CD14-positive monocyte (primary cell): ENCODE measurements around the gene S100A6. TPM values are rescaled to one million over a fixed set of nuclear protein-coding genes. Genes with fewer than 3 reads are reported as not detected.

Experiments
- DNase-seq, 3 donors: peaks; one replicate each; pipeline ENCODE4 v3.0.0-alpha.2; 2011 to 2022
- H2AFZ ChIP-seq: 2 replicates; pipeline ENCODE4 v1.6.0; 2012; ENCODE audit warnings: mild to moderate bottlenecking, low read depth, low read length, inconsistent platforms; ENCODE audit not compliant: insufficient read depth, poor library complexity, severe bottlenecking
- H3K27ac ChIP-seq, 2 donors: 1 replicate in 1 of 2; 2 replicates in 1 of 2; pipeline ENCODE4 v1.5.1; 2012 to 2013; ENCODE audit warnings: low read length in 2 of 2, control low read depth in 1 of 2, inconsistent platforms in 1 of 2, low read depth in 1 of 2, mild to moderate bottlenecking in 1 of 2
- H3K27me3 ChIP-seq, 2 donors: one replicate each; pipeline versions ENCODE4 v1.6.0 to v1.6.1; 2011 to 2013; ENCODE audit warnings: low read length in 2 of 2; ENCODE audit not compliant: control insufficient read depth in 2 of 2, insufficient read depth in 2 of 2
- H3K36me3 ChIP-seq, 2 donors: replicated peaks in 1 of 2; 1 replicate in 1 of 2; 2 replicates in 1 of 2; pipeline versions ENCODE4 v1.5.1 to v1.6.1; 2012 to 2013; ENCODE audit warnings: low read length in 2 of 2, control low read depth in 1 of 2, inconsistent platforms in 1 of 2, mild to moderate bottlenecking in 1 of 2; ENCODE audit not compliant: insufficient read depth in 2 of 2, control insufficient read depth in 1 of 2
- H3K4me1 ChIP-seq, 2 donors: 1 replicate in 1 of 2; 2 replicates in 1 of 2; pipeline versions ENCODE4 v1.5.1 to v1.6.1; 2012 to 2013; ENCODE audit warnings: low read length in 2 of 2, control low read depth in 1 of 2, inconsistent platforms in 1 of 2, mild to moderate bottlenecking in 1 of 2, moderate library complexity in 1 of 2; ENCODE audit not compliant: insufficient read depth in 2 of 2, control insufficient read depth in 1 of 2
- H3K4me2 ChIP-seq: replicated peaks from 2 replicates; pipeline ENCODE3; 2012; ENCODE audit warnings: low read length, moderate library complexity, mild to moderate bottlenecking; ENCODE audit not compliant: poor library complexity, severe bottlenecking; ENCODE audit errors: extremely low read depth
- H3K4me3 ChIP-seq, 3 experiments: fragments of 200-600 bp in 1 of 3; sonication (generic) in 1 of 3; replicated peaks in 1 of 3; 1 replicate in 2 of 3; 2 replicates in 1 of 3; pipeline ENCODE4 v1.5.1; 2011 to 2013; ENCODE audit warnings: low read length in 3 of 3, mild to moderate bottlenecking in 3 of 3, control low read depth in 2 of 3, low read depth in 2 of 3, inconsistent platforms in 1 of 3, moderate library complexity in 1 of 3
- H3K79me2 ChIP-seq: 2 replicates; pipeline ENCODE4 v1.6.0; 2012; ENCODE audit warnings: mild to moderate bottlenecking, control low read depth, inconsistent platforms, low read length, moderate library complexity; ENCODE audit not compliant: insufficient read depth
- H3K9ac ChIP-seq: 2 replicates; pipeline ENCODE4 v1.6.0; 2017; ENCODE audit warnings: low read length, mild to moderate bottlenecking; ENCODE audit not compliant: insufficient read depth, poor library complexity, severe bottlenecking
- H3K9me3 ChIP-seq, 2 donors: replicated peaks in 1 of 2; 1 replicate in 1 of 2; 2 replicates in 1 of 2; pipeline versions ENCODE4 v1.5.1 to v1.6.1; 2012 to 2013; ENCODE audit warnings: low read length in 2 of 2, control low read depth in 1 of 2; ENCODE audit not compliant: control insufficient read depth in 1 of 2, insufficient read depth in 1 of 2
- H4K20me1 ChIP-seq: 2 replicates; pipeline ENCODE4 v1.6.0; 2012; ENCODE audit warnings: mild to moderate bottlenecking, low read length, control low read depth, moderate library complexity; ENCODE audit not compliant: insufficient read depth
- H3K27ac Mint-ChIP-seq, 7 donors: one replicate each; pipeline ENCODE4 v1.8.0; 2020; ENCODE audit warnings: mild to moderate bottlenecking in 7 of 7, mixed read lengths in 7 of 7, moderate library complexity in 6 of 7, inconsistent platforms in 2 of 7
- H3K27me3 Mint-ChIP-seq, 3 donors: one replicate each; pipeline ENCODE4 v1.8.0; 2021 to 2022; ENCODE audit warnings: low read depth in 3 of 3, mild to moderate bottlenecking in 3 of 3, mixed read lengths in 3 of 3, moderate library complexity in 3 of 3, inconsistent platforms in 1 of 3
- H3K36me3 Mint-ChIP-seq, 2 donors: one replicate each; pipeline ENCODE4 v1.8.0; 2020; ENCODE audit warnings: mixed read lengths in 2 of 2, inconsistent platforms in 1 of 2, mild to moderate bottlenecking in 1 of 2
- H3K4me1 Mint-ChIP-seq: one replicate; pipeline ENCODE4 v1.8.0; 2020; ENCODE audit warnings: mild to moderate bottlenecking, mixed read lengths
- H3K4me3 Mint-ChIP-seq, 2 donors: one replicate each; pipeline ENCODE4 v1.8.0; 2020; ENCODE audit warnings: mild to moderate bottlenecking in 2 of 2, mixed read lengths in 2 of 2, moderate library complexity in 1 of 2
- H3K9me3 Mint-ChIP-seq, 7 donors: one replicate each; pipeline ENCODE4 v1.8.0; 2020 to 2022; ENCODE audit warnings: mixed read lengths in 7 of 7, mild to moderate bottlenecking in 6 of 7, moderate library complexity in 6 of 7, inconsistent platforms in 2 of 7
- WGBS: methylation state at CpG from one replicate; pipeline ENCODE4 v1.1.5; 2013; ENCODE audit warnings: missing lambda C conversion rate; ENCODE audit not compliant: insufficient coverage; 5-methylcytosine and 5-hydroxymethylcytosine counted together
- intact Hi-C, 2 donors: fragments of 100-400 bp; cut with micrococcal nuclease; formaldehyde crosslinking; loops; one replicate each; pipeline versions ENCODE4 v1.15.0 to v1.15.1; 2023
- polyA plus RNA-seq, 3 donors: library from polyadenylated mRNA; depleted of rRNA in 1 of 3; unstranded in 2 of 3; stranded (reverse) in 1 of 3; fragments of 300-500 nt in 2 of 3; fragments of >200 nt in 1 of 3; fragmentation: Illumina TruSeq in 2 of 3; gene quantifications; 1 replicate in 2 of 3; 2 replicates in 1 of 3; pipeline ENCODE4 v1.2.3, GENCODE V29; 2012 to 2021
- TF ChIP-seq, protein P1 (sequence below): fragments of 200-600 bp; IDR thresholded peaks from one replicate; pipeline ENCODE4 v1.8.0; 2022; ENCODE audit warnings: antibody characterized with exemption, mild to moderate bottlenecking

Gene S100A6
- polyA plus RNA-seq, 3 donors, result 1,242 to 5,004 (median 4,414) TPM

DNA sequence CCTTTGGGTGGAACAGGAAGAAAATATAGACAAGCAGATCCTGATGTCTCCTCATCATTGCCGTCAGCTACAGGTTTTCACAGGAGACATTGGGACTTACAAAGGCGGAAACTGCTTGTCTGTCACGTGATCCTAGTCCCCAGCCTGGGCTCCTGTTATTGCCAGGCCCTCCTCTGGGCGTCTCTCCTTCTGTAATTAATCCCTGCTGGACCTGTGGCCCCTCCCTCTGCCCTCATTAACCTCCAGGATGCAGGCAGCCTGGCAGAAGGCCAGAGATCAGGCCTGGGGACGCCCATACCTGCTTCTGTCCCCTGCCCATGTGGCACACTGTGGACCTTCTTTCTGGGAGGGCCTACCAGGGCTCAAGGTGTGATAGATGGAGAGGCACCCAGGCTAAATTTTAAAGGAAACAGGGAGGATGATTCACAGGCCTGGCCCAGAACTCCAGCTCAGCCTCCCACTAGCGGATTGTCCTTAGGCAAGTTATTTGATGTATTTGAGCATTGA is 2.6 kb upstream of the S100A6 start:
- Mint-ChIP-seq H3K4me3 (no peak overlapping the region), H3K36me3 (peaks cover 34 to 42% of the 10 kb centered on the region in 2 donors), H3K27ac (peak overlapping the region in 4 of 7 donors; percentile 46 to 68 (median 63)), H3K9me3 (peaks cover 0 to 1% (median 0%) of the 10 kb centered on the region in 7 donors), H3K4me1 (peaks cover 85% of the 10 kb centered on the region), H3K27me3 (peaks cover 0 to 3% (median 0%) of the 10 kb centered on the region in 3 donors)
- Histone ChIP-seq H3K27me3 (no peaks in the 10 kb centered on the region), H3K79me2 (peaks cover 40% of the 10 kb centered on the region), H3K27ac (no peak overlapping the region), H3K36me3 (peaks cover 12 to 17% of the 10 kb centered on the region in 2 donors), H3K9me3 (no peaks in the 10 kb centered on the region), H2AFZ (no peak overlapping the region), H3K4me2 (no peak overlapping the region), H3K9ac (no peak overlapping the region), H3K4me3 (no peak overlapping the region), H4K20me1 (peaks cover 35% of the 10 kb centered on the region), H3K4me1 (peaks cover 75 to 87% of the 10 kb centered on the region in 2 donors)
- DNase-seq, result no peak
- 69% methylated on average over 4 of the region's 6 CpGs for WGBS
- intact Hi-C loops, result no loop called here
- TF ChIP-seq, protein P1, sequence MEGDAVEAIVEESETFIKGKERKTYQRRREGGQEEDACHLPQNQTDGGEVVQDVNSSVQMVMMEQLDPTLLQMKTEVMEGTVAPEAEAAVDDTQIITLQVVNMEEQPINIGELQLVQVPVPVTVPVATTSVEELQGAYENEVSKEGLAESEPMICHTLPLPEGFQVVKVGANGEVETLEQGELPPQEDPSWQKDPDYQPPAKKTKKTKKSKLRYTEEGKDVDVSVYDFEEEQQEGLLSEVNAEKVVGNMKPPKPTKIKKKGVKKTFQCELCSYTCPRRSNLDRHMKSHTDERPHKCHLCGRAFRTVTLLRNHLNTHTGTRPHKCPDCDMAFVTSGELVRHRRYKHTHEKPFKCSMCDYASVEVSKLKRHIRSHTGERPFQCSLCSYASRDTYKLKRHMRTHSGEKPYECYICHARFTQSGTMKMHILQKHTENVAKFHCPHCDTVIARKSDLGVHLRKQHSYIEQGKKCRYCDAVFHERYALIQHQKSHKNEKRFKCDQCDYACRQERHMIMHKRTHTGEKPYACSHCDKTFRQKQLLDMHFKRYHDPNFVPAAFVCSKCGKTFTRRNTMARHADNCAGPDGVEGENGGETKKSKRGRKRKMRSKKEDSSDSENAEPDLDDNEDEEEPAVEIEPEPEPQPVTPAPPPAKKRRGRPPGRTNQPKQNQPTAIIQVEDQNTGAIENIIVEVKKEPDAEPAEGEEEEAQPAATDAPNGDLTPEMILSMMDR, result no peak

DNA sequence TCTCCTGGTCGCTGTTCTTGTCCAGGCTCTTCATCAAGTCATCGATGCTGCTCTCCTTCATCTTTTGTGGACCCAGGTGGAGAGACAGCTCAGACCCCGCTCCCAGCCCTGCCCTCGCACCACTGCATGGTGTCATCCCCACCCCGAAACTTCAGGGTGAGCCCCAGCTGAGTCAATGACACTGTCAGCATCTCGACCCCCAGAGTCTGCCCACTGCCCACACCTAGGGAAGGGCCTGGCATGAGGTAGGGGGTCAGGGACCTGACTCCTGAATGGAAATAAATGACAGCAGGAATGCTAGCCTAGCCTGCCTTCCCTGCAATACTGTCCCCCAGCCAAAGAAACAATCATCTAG is 1.6 kb upstream of the S100A6 start:
- peaks cover 24 to 34% of the 10 kb centered on the region in 2 donors for H3K36me3 Mint-ChIP-seq
- H3K4me3 ChIP-seq, result no peak overlapping the region
- H3K79me2 ChIP-seq, result peaks cover 40% of the 10 kb centered on the region
- H3K27ac Mint-ChIP-seq, result peak overlapping the region in 6 of 7 donors; percentile 63 to 99 (median 96)
- no peak for DNase-seq
- no peak overlapping the region for H2AFZ ChIP-seq
- no peak overlapping the region for H3K9ac ChIP-seq
- intact Hi-C loops, result no loop called here
- H3K4me2 ChIP-seq, result no peak overlapping the region
- no peaks in the 10 kb centered on the region for H3K9me3 ChIP-seq
- WGBS, result 100% methylated on average over 4 of the region's 6 CpGs
- no peaks in the 10 kb centered on the region for H3K27me3 ChIP-seq
- peaks cover 0 to 1% (median 0%) of the 10 kb centered on the region in 7 donors for H3K9me3 Mint-ChIP-seq
- peaks cover 34% of the 10 kb centered on the region for H4K20me1 ChIP-seq
- TF ChIP-seq, protein P1, result no peak
- peak overlapping the region; percentile 96 to 98 for H3K27ac ChIP-seq
- peaks cover 6 to 7% of the 10 kb centered on the region in 2 donors for H3K36me3 ChIP-seq
- peaks cover 0 to 3% (median 0%) of the 10 kb centered on the region in 3 donors for H3K27me3 Mint-ChIP-seq
- H3K4me1 ChIP-seq, result peaks cover 75 to 87% of the 10 kb centered on the region in 2 donors
- peaks cover 85% of the 10 kb centered on the region for H3K4me1 Mint-ChIP-seq
- no peak overlapping the region for H3K4me3 Mint-ChIP-seq
